ENCODE measurements around the gene MADCAM1. TPM values are rescaled to one million over a fixed set of nuclear protein-coding genes. Genes with fewer than 3 reads are reported as not detected.

The MADCAM1 gene
- total RNA-seq, 4 donors from 2014 or later, result 0.34 to 0.57 TPM; not detected in 2

GRCh38 chr19:463483-464207 lies 32.6 kb upstream of the MADCAM1 start:
- no peak for DNase-seq (ENCODE audit: low spot score in 2 of 2)
- intact Hi-C loops (cut with DNase I; ENCODE audit: low total_unique reads), result no loop called here
- no peak overlapping the region for H3K4me3 ChIP-seq (ENCODE audit: low read depth, poor library complexity, severe bottlenecking)
- 79 to 80% methylated on average over 31 to 33 of the region's 35 CpGs for WGBS, 2 donors
- no peak for TF ChIP-seq POLR2A (IDR thresholded peaks at IDR 0.05)
- TF ChIP-seq, protein P1, sequence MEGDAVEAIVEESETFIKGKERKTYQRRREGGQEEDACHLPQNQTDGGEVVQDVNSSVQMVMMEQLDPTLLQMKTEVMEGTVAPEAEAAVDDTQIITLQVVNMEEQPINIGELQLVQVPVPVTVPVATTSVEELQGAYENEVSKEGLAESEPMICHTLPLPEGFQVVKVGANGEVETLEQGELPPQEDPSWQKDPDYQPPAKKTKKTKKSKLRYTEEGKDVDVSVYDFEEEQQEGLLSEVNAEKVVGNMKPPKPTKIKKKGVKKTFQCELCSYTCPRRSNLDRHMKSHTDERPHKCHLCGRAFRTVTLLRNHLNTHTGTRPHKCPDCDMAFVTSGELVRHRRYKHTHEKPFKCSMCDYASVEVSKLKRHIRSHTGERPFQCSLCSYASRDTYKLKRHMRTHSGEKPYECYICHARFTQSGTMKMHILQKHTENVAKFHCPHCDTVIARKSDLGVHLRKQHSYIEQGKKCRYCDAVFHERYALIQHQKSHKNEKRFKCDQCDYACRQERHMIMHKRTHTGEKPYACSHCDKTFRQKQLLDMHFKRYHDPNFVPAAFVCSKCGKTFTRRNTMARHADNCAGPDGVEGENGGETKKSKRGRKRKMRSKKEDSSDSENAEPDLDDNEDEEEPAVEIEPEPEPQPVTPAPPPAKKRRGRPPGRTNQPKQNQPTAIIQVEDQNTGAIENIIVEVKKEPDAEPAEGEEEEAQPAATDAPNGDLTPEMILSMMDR (IDR thresholded peaks at IDR 0.05), result no peak

DNA sequence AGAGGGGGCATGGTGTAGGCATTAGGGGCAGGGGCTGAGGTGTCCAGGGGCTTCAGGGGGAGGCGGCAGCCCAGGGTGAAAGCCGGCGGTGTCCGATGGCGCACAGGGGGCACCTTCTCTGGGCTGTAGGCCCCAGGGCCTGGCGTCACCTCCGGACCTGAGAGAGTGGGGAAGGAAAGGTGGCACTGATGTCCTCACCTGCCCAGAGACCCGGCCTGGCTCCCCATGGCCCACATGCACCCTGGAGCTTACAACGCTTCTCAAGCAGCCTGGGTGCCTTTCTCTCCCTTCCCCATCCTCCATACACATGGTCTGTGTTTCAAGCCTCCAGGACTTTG lies 32.1 kb upstream of the MADCAM1 start:
- no peak for DNase-seq (ENCODE audit: low spot score in 2 of 2)
- intact Hi-C loops (cut with DNase I; ENCODE audit: low total_unique reads), result no loop called here
- 90 to 93% methylated on average over 9 of the region's 9 CpGs for WGBS, 2 donors
- H3K4me3 ChIP-seq (ENCODE audit: low read depth, poor library complexity, severe bottlenecking), result no peak overlapping the region
- TF ChIP-seq, protein P1 (IDR thresholded peaks at IDR 0.05), result no peak
- no peak for TF ChIP-seq POLR2A (IDR thresholded peaks at IDR 0.05)

DNA sequence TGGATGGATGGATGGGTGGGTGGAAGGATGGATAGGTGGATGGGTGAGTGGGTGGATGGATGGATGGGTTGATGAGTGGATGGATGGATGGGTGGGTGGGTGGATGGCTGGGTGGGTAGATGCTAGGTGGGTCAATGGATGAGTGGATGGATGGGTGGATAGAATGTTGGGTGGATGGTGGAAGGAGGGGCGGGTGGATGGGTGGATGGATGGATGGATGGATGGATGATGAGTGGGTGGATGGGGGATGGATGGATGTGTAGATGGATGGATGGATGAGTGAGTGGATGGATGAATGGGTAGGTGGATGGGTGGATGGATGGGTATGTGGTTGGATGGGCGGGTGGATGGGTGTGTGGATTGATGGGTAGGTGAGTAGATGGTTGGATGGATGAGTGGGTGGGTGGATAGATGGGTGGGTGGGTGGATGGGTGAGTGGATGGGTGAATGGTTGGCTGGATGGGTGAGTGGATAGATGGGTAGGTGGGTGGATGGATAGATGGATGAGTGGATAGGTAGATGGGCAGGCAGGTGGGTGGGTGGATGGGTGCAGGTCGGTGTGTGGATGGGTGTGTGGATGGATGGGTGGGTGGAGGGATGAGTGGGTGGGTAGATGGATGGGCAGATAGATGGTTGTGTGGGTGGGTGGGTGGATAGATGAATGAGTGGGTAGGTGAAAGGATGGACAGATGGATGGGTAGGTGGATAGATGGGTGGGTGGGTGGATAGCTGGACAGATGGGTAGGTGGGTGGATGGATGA lies 31.1 kb upstream of the MADCAM1 start:
- WGBS, 2 donors, result 92 to 94% methylated on average over 3 of the region's 3 CpGs
- no peak for DNase-seq (ENCODE audit: low spot score in 2 of 2)
- intact Hi-C loops (cut with DNase I; ENCODE audit: low total_unique reads), result no loop called here
- TF ChIP-seq, protein P1 (IDR thresholded peaks at IDR 0.05), result no peak
- TF ChIP-seq POLR2A (IDR thresholded peaks at IDR 0.05), result no peak
- H3K4me3 ChIP-seq (ENCODE audit: low read depth, poor library complexity, severe bottlenecking), result no peak overlapping the region

- H3K4me3 ChIP-seq (ENCODE audit: low read depth, poor library complexity, severe bottlenecking), result no peak overlapping the region
- DNase-seq (ENCODE audit: low spot score in 2 of 2), result no peak
- no peak for TF ChIP-seq POLR2A (IDR thresholded peaks at IDR 0.05)
- TF ChIP-seq, protein P1 (IDR thresholded peaks at IDR 0.05), result no peak
- WGBS, 2 donors, result 74 to 75% methylated on average over 11 of the region's 11 CpGs
- intact Hi-C loops (cut with DNase I; ENCODE audit: low total_unique reads), result no loop called here
Observed at GRCh38 chr19:467554-467953, 28.7 kb upstream of the MADCAM1 start.

DNA sequence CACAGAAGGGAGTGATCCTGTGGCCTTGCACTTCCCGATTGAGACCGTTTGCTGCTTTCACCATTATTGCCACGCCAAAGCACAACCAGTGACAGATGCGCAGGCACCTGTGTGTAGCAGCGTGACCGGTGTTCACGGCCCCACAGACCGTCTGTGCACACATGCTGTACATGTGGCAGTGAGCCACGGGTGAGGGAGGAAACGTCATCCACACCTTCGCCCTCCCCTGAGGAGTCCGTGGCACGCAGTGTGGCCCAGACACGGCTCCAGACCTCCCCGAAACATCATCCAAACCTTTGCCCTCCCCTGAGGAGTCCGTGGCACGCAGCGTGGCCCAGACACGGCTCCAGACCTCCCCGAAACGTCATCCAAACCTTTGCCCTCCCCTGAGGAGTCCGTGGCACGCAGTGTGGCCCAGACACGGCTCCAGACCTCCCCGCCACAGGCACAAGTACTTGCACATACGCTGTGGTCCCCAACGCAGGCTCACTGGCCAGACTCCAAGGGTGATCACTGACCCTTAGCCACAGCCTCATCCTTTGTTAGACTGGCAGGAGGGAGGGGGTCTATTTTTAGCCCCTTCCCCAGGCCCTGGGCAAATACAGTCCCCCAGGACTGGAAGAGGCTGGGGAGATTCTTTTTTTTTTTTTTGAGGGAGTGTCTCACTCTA lies 27.6 kb upstream of the MADCAM1 start:
- TF ChIP-seq, protein P1 (IDR thresholded peaks at IDR 0.05), result no peak
- TF ChIP-seq POLR2A (IDR thresholded peaks at IDR 0.05), result no peak
- intact Hi-C loops (cut with DNase I; ENCODE audit: low total_unique reads), result no loop called here
- 72 to 79% methylated on average over 27 of the region's 27 CpGs for WGBS, 2 donors
- H3K4me3 ChIP-seq (ENCODE audit: low read depth, poor library complexity, severe bottlenecking), result no peak overlapping the region
- no peak for DNase-seq (ENCODE audit: low spot score in 2 of 2)

Data from lower leg skin (tissue), 4 donors.